HepG2 (cell line): ENCODE results near the gene SMIM36. TPM values are rescaled to one million over a fixed set of nuclear protein-coding genes. Genes with fewer than 3 reads are reported as not detected.

Experiments used
- EEA1 ChIP-seq: sonication (generic); formaldehyde crosslinking; IDR thresholded peaks from 2 replicates; pipeline ENCODE4 v1.5.1; 2020; ENCODE audit warnings: mild to moderate bottlenecking, missing genetic modification reagents, borderline replicate concordance
- HMG20A ChIP-seq: IDR thresholded peaks from 2 replicates; pipeline ENCODE4 v1.6.1; 2016; ENCODE audit warnings: borderline replicate concordance
- NFKB2 ChIP-seq: sonication (generic); formaldehyde crosslinking; IDR thresholded peaks from 2 replicates; pipeline ENCODE4 v1.4.0; 2020; ENCODE audit warnings: missing genetic modification reagents, borderline replicate concordance
- PHF20 ChIP-seq: sonication (generic); formaldehyde crosslinking; IDR thresholded peaks from 2 replicates; pipeline ENCODE4 v1.5.0; 2020; ENCODE audit warnings: mild to moderate bottlenecking, missing genetic modification reagents
- RFX1 ChIP-seq: fragments of 450-650 bp; IDR thresholded peaks from 2 replicates; pipeline ENCODE4 v1.6.1; 2017
- SETDB1 ChIP-seq: sonication (generic); formaldehyde crosslinking; IDR thresholded peaks from 2 replicates; pipeline ENCODE4 v1.5.1; 2020; ENCODE audit warnings: missing genetic modification reagents, mild to moderate bottlenecking, borderline replicate concordance
- THAP11 ChIP-seq: IDR thresholded peaks from 2 replicates; pipeline ENCODE4 v1.6.1; 2016; ENCODE audit warnings: missing biosample characterization, missing genetic modification reagents
- TSC22D2 ChIP-seq: sonication (generic); formaldehyde crosslinking; IDR thresholded peaks from 2 replicates; pipeline ENCODE4 v1.5.1; 2020; ENCODE audit warnings: missing genetic modification reagents, mild to moderate bottlenecking, borderline replicate concordance
- WIZ ChIP-seq: sonication (generic); formaldehyde crosslinking; IDR thresholded peaks from 2 replicates; pipeline ENCODE4 v1.5.1; 2020; ENCODE audit warnings: mild to moderate bottlenecking, missing genetic modification reagents
- ZBTB1 ChIP-seq: sonication (generic); formaldehyde crosslinking; IDR thresholded peaks from 2 replicates; pipeline ENCODE4 v1.4.0; 2020; ENCODE audit warnings: missing genetic modification reagents, borderline replicate concordance
- ZFP62 ChIP-seq: sonication (generic); formaldehyde crosslinking; IDR thresholded peaks from 2 replicates; pipeline ENCODE4 v1.4.0; 2020; ENCODE audit warnings: missing genetic modification reagents
- ZNF24 ChIP-seq: fragments of 450-650 bp; IDR thresholded peaks from 2 replicates; pipeline ENCODE4 v1.6.1; 2017; ENCODE audit warnings: antibody characterized with exemption, mild to moderate bottlenecking
- ZNF343 ChIP-seq: sonication (generic); formaldehyde crosslinking; IDR thresholded peaks from 2 replicates; pipeline ENCODE4 v1.4.0; 2020; ENCODE audit warnings: mild to moderate bottlenecking, missing genetic modification reagents
- ZNF510 ChIP-seq: sonication (generic); formaldehyde crosslinking; IDR thresholded peaks from 2 replicates; pipeline ENCODE4 v1.4.0; 2020; ENCODE audit warnings: low read depth, mild to moderate bottlenecking, missing genetic modification reagents
- ZNF557 ChIP-seq: sonication (generic); formaldehyde crosslinking; IDR thresholded peaks from 2 replicates; pipeline ENCODE4 v1.4.0; 2020; ENCODE audit warnings: missing genetic modification reagents
- ZNF749 ChIP-seq: sonication (generic); formaldehyde crosslinking; IDR thresholded peaks from 2 replicates; pipeline ENCODE4 v1.8.0; 2022; ENCODE audit warnings: mild to moderate bottlenecking, missing genetic modification reagents, moderate library complexity, borderline replicate concordance
- ZNF777 ChIP-seq: sonication (generic); formaldehyde crosslinking; IDR thresholded peaks from 2 replicates; pipeline ENCODE4 v1.4.0; 2020; ENCODE audit warnings: missing genetic modification reagents
- polyA plus RNA-seq, 8 experiments: library from polyadenylated mRNA; depleted of rRNA in 3 of 8; stranded (reverse) in 7 of 8; unstranded in 1 of 8; fragments of >200 nt; fragmentation: Illumina TruSeq in 4 of 8; extraction: Trizol in 4 of 8; gene quantifications; 2 replicates each; pipeline versions ENCODE4 v1.2.1 to v1.2.3, GENCODE V29; 2011 to 2016; ENCODE audit warnings: low read depth in 4 of 8, missing spikeins in 1 of 8, mixed read lengths in 1 of 8; ENCODE audit not compliant: insufficient read depth in 1 of 8
- total RNA-seq, 5 experiments: library from RNA; depleted of rRNA; stranded (reverse); fragments of >200 nt; fragmentation: Illumina TruSeq; extraction: Trizol; gene quantifications; 2 replicates each; pipeline ENCODE4 v1.2.3, GENCODE V29; 2016; ENCODE audit warnings: low read depth in 1 of 5
- TF ChIP-seq, protein P1 (sequence below): sonication (generic); formaldehyde crosslinking; IDR thresholded peaks from 2 replicates; pipeline ENCODE4 v1.5.0; 2020; ENCODE audit warnings: mild to moderate bottlenecking, missing genetic modification reagents, borderline replicate concordance
- TF ChIP-seq, protein P2 (sequence below): sonication (generic); formaldehyde crosslinking; IDR thresholded peaks from 2 replicates; pipeline ENCODE4 v1.4.0; 2020; ENCODE audit warnings: missing genetic modification reagents
- TF ChIP-seq, protein P3 (sequence below): IDR thresholded peaks from 2 replicates; pipeline ENCODE4 v1.4.0; 2020; ENCODE audit warnings: mild to moderate bottlenecking, missing genetic modification reagents

SMIM36 gene
- total and polyA plus RNA-seq, 2 of the 13 experiments (the other 11 are each of a cell fraction or from before 2014, with no cell fraction given): not detected

DNA sequence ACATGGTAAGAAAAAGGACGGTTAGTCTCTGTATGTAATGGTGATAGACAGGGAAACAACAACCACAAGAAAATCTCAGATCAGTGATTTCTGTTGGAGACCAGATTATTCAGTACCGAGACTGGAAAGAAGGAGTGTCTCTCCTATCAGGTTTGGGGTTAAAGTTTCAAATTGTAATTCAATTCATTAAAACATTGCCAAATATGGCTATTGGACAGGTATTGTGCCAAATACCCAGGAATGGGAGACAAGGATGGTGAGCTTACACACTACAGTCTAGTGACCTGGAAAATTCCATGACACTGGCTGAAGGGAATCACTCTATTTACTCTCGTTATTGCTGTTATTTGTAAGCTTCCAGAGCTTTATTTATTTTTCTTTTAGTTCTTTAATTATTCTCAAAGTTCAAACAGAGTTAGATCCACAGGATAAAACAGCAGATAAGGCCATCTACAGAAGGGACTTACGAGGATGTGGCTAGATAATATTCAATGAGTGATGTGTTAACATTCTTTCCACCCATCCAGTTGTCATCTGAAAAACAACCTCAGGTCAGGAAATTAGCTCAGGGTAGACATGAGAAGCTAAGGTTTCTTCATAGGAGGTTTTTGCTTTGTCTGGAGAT lies 64.6 kb downstream of the SMIM36 start (continued):
- TF ChIP-seq, protein P1, sequence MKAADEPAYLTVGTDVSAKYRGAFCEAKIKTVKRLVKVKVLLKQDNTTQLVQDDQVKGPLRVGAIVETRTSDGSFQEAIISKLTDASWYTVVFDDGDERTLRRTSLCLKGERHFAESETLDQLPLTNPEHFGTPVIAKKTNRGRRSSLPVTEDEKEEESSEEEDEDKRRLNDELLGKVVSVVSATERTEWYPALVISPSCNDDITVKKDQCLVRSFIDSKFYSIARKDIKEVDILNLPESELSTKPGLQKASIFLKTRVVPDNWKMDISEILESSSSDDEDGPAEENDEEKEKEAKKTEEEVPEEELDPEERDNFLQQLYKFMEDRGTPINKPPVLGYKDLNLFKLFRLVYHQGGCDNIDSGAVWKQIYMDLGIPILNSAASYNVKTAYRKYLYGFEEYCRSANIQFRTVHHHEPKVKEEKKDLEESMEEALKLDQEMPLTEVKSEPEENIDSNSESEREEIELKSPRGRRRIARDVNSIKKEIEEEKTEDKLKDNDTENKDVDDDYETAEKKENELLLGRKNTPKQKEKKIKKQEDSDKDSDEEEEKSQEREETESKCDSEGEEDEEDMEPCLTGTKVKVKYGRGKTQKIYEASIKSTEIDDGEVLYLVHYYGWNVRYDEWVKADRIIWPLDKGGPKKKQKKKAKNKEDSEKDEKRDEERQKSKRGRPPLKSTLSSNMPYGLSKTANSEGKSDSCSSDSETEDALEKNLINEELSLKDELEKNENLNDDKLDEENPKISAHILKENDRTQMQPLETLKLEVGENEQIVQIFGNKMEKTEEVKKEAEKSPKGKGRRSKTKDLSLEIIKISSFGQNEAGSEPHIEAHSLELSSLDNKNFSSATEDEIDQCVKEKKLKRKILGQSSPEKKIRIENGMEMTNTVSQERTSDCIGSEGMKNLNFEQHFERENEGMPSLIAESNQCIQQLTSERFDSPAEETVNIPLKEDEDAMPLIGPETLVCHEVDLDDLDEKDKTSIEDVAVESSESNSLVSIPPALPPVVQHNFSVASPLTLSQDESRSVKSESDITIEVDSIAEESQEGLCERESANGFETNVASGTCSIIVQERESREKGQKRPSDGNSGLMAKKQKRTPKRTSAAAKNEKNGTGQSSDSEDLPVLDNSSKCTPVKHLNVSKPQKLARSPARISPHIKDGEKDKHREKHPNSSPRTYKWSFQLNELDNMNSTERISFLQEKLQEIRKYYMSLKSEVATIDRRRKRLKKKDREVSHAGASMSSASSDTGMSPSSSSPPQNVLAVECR (CRISPR knock-in tag): peak; percentile 50; the same call in 1 of the 2 replicates
- TF ChIP-seq HMG20A (CRISPR knock-in tag): peak; percentile 96
- no peak for TF ChIP-seq RFX1
- peak; percentile 49 for TF ChIP-seq THAP11 (CRISPR knock-in tag)
- no peak for TF ChIP-seq WIZ (CRISPR knock-in tag)
- TF ChIP-seq EEA1 (CRISPR knock-in tag): no peak
- TF ChIP-seq, protein P2, sequence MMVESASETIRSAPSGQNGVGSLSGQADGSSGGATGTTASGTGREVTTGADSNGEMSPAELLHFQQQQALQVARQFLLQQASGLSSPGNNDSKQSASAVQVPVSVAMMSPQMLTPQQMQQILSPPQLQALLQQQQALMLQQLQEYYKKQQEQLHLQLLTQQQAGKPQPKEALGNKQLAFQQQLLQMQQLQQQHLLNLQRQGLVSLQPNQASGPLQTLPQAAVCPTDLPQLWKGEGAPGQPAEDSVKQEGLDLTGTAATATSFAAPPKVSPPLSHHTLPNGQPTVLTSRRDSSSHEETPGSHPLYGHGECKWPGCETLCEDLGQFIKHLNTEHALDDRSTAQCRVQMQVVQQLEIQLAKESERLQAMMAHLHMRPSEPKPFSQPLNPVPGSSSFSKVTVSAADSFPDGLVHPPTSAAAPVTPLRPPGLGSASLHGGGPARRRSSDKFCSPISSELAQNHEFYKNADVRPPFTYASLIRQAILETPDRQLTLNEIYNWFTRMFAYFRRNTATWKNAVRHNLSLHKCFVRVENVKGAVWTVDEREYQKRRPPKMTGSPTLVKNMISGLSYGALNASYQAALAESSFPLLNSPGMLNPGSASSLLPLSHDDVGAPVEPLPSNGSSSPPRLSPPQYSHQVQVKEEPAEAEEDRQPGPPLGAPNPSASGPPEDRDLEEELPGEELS: peak; percentile 99
- TF ChIP-seq SETDB1 (CRISPR knock-in tag): no peak
- TF ChIP-seq ZBTB1 (CRISPR knock-in tag): no peak
- 0 out of 2 replicates have a peak, but pooled peaks have one; percentile 44 for TF ChIP-seq ZNF343 (CRISPR knock-in tag)
- TF ChIP-seq, protein P3, sequence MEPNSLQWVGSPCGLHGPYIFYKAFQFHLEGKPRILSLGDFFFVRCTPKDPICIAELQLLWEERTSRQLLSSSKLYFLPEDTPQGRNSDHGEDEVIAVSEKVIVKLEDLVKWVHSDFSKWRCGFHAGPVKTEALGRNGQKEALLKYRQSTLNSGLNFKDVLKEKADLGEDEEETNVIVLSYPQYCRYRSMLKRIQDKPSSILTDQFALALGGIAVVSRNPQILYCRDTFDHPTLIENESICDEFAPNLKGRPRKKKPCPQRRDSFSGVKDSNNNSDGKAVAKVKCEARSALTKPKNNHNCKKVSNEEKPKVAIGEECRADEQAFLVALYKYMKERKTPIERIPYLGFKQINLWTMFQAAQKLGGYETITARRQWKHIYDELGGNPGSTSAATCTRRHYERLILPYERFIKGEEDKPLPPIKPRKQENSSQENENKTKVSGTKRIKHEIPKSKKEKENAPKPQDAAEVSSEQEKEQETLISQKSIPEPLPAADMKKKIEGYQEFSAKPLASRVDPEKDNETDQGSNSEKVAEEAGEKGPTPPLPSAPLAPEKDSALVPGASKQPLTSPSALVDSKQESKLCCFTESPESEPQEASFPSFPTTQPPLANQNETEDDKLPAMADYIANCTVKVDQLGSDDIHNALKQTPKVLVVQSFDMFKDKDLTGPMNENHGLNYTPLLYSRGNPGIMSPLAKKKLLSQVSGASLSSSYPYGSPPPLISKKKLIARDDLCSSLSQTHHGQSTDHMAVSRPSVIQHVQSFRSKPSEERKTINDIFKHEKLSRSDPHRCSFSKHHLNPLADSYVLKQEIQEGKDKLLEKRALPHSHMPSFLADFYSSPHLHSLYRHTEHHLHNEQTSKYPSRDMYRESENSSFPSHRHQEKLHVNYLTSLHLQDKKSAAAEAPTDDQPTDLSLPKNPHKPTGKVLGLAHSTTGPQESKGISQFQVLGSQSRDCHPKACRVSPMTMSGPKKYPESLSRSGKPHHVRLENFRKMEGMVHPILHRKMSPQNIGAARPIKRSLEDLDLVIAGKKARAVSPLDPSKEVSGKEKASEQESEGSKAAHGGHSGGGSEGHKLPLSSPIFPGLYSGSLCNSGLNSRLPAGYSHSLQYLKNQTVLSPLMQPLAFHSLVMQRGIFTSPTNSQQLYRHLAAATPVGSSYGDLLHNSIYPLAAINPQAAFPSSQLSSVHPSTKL (CRISPR knock-in tag): peak; percentile 94
- TF ChIP-seq ZNF749: peak; percentile 36; the same call in 1 of the 2 replicates
- TF ChIP-seq PHF20 (CRISPR knock-in tag): no peak
- peak; percentile 41; the same call in 1 of the 2 replicates for TF ChIP-seq ZNF777 (CRISPR knock-in tag)
- TF ChIP-seq ZNF510 (CRISPR knock-in tag): peak; percentile 86; the same call in 1 of the 2 replicates
- 0 out of 2 replicates have a peak, but pooled peaks have one; percentile 25 for TF ChIP-seq ZNF24
- no peak for TF ChIP-seq ZFP62 (CRISPR knock-in tag)
- no peak for TF ChIP-seq ZNF557
- TF ChIP-seq TSC22D2: peak; percentile 43; the same call in 1 of the 2 replicates
- no peak for TF ChIP-seq NFKB2 (CRISPR knock-in tag)
